ENCODE measurements around the gene NR2F1.
A peak's percentile ranks its signal among the peaks of the same experiment; 100 is the strongest.

NR2F1 gene

DNA sequence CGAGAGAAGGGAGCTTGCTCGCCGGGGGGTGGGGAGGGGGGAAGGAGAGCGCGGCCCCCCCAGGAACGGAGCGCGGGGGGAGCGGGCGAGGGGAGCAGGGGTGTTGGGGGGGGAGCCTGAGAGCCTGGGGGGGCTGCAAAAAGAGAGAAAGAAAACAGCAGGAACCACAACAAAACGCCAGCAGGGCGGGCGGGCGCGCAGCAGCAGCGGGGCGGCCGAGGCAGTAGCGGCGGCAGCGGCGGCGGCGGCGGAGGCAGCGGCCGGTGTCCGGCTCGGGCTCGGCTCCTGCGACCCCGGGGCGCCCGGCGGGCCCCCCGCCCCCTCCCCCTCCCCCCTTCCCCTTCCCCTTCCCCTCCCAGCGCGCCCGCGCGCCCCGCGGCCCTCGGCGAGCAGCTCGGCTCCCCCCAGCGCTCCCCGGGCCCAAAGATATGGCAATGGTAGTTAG lies 1.6 kb downstream of the NR2F1 start:
- no peak for DNase-seq (ENCODE audit: low read depth)
- TF ChIP-seq, protein P1, sequence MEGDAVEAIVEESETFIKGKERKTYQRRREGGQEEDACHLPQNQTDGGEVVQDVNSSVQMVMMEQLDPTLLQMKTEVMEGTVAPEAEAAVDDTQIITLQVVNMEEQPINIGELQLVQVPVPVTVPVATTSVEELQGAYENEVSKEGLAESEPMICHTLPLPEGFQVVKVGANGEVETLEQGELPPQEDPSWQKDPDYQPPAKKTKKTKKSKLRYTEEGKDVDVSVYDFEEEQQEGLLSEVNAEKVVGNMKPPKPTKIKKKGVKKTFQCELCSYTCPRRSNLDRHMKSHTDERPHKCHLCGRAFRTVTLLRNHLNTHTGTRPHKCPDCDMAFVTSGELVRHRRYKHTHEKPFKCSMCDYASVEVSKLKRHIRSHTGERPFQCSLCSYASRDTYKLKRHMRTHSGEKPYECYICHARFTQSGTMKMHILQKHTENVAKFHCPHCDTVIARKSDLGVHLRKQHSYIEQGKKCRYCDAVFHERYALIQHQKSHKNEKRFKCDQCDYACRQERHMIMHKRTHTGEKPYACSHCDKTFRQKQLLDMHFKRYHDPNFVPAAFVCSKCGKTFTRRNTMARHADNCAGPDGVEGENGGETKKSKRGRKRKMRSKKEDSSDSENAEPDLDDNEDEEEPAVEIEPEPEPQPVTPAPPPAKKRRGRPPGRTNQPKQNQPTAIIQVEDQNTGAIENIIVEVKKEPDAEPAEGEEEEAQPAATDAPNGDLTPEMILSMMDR (conservative IDR thresholded peaks at IDR 0.05; ENCODE audit: low read length): no peak

DNA sequence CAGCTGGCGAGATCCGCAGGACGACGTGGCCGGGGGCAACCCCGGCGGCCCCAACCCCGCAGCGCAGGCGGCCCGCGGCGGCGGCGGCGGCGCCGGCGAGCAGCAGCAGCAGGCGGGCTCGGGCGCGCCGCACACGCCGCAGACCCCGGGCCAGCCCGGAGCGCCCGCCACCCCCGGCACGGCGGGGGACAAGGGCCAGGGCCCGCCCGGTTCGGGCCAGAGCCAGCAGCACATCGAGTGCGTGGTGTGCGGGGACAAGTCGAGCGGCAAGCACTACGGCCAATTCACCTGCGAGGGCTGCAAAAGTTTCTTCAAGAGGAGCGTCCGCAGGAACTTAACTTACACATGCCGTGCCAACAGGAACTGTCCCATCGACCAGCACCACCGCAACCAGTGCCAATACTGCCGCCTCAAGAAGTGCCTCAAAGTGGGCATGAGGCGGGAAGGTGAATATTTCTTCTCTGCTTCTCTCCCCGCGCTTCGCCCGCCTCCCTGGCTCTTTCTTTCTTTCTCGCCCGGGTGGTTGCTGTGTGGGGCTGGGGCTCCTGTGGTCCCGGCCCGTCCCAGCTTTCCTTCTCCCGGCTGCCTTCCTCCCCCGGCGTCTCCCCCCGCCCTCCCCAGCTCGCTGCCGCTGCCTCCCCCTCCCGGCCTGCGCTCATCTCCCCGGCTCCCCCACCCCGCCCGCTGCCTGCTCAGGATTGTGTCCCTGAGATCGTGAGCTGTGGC lies 2.2 kb downstream of the NR2F1 start:
- H3K4me3 ChIP-seq (ENCODE audit: low read length): peak overlapping the region; percentile 85
- peak; percentile 33 for DNase-seq (ENCODE audit: low read depth)
- TF ChIP-seq, protein P1 (conservative IDR thresholded peaks at IDR 0.05; ENCODE audit: low read length): no peak

More for the DNA sequence above, 1.6 kb downstream of the NR2F1 start:
- H3K4me3 ChIP-seq (ENCODE audit: low read length): peak overlapping the region; percentile 85

DNA sequence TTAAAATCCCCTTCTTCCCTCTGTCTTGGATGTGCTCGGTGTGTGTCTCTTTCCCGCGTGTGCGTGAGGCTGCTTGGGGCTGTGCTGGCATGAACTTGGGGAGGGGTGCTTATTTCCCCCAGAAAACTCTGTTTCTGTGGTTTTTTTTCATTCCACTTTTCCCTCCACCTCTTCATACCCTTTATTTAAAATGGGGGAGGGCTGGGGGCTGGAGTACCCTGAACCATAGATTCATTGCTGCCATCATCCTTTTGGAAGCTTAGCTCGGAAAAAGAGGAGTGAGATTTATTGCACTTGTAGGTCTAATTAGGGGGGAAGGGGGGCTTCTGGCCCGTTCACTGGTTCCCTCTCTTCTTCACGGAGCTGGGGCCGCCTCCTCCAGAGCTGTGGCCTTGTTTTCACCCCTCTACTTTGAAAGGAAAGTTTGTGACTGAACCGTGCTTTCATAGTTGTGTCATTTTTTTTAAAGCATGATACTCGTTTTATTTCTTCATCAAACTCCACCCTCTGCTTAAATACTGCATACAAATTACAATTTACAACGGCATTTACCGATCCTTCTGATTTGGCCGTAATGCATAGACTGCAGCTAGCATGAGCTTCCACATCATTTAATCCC lies 2.9 kb downstream of the NR2F1 start:
- H3K4me3 ChIP-seq (ENCODE audit: low read length): peak overlapping the region; percentile 85
- TF ChIP-seq, protein P1 (conservative IDR thresholded peaks at IDR 0.05; ENCODE audit: low read length): no peak
- no peak for DNase-seq (ENCODE audit: low read depth)

DNA sequence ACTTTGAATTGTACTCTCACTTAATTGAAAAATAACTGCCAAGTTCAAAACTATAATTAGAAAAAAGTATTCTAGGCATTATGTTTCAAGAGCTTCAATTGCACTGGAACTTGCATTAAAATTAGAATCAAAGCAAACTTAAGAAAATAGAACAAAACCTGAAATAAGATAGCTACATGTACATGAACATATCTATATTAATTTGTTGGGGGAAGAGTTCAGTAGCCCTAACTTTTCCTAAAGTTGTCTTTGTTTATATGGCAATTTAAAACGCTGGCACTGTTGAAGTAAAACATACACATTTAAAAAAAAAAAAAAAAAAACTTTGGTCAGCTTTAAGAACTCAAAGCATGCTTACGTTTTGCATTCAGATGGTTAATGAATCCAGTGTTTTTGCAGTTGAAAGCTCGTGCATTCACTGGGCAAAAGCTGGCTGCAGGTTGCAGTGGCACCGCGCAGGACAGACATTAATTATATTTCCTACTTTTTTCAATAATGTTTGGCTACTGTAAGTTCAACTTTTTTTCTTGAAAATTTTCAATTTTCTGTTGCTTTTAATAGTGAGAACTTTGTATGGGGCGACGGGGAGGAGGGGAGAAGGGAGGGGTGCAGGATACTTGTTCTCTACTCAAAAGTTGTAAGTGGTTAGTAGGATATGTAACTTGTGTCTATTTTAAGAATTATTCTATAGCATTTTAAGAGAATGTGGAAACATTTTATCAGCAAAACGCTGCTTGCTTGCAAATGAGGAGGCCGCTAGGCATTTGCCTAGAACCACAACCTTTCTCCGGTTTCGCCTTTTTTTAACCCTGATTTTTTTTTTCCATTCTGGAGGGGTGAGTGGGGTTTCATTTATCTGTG lies 3.9 kb downstream of the NR2F1 start:
- no peak overlapping the region for H3K4me3 ChIP-seq (ENCODE audit: low read length)
- TF ChIP-seq, protein P1 (conservative IDR thresholded peaks at IDR 0.05; ENCODE audit: low read length): no peak
- DNase-seq (ENCODE audit: low read depth): no peak

DNA sequence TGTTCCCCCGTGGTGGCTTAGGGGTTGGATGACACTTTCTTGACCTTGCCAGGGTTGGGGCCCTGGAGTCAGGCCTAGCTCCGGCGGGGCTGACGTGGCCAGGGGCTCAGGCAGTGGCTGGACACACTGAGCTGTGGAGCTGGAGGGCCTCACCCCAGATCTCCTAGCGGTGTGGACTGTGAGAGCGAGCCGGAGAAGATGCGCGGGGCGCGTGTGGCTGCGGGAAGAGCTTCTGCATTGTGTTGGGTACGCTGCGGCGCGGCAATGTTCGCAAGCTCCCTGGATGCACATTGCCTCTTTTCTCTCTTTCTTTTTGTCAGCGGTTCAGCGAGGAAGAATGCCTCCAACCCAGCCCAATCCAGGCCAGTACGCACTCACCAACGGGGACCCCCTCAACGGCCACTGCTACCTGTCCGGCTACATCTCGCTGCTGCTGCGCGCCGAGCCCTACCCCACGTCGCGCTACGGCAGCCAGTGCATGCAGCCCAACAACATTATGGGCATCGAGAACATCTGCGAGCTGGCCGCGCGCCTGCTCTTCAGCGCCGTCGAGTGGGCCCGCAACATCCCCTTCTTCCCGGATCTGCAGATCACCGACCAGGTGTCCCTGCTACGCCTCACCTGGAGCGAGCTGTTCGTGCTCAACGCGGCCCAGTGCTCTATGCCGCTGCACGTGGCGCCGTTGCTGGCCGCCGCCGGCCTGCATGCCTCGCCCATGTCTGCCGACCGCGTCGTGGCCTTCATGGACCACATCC lies 4.8 kb downstream of the NR2F1 start:
- H3K4me3 ChIP-seq (ENCODE audit: low read length): no peak overlapping the region
- DNase-seq (ENCODE audit: low read depth): no peak
- TF ChIP-seq, protein P1 (conservative IDR thresholded peaks at IDR 0.05; ENCODE audit: low read length): no peak

DNA sequence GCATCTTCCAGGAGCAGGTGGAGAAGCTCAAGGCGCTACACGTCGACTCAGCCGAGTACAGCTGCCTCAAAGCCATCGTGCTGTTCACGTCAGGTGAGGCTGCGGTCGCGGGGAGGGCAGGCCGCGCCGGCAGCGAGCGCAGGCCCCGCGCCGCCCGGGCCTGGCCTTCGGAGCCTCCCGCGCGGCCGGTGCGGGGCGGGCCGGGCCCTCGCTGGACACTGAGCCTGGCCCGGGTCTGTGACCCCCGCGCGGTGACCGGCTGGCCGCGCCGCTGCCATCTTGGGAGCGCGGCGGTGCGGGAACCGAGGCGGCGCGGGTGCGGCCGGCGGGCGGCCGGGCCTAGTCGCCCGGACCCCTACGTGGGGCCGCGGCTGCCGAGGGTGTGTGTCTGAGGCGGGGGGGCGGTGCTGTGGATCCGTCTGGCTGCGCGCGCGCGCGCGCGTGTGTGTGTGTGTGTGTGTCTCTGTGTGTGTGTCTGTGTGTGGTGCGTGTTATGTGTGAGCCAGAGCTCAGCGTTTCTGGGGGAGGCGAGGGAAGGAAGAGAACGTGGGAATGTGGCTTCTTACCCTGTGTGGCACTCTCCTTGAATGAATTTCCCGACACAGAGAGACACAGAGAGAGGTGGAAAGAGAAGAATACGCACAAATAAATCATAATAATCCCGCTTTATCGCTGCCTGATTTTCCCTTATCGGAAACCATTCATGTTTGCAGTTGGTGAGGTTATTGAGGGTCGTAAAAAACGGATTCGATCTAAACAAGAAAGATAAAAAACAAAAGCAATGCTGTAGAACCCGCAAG lies 5.5 kb downstream of the NR2F1 start:
- H3K4me3 ChIP-seq (ENCODE audit: low read length): no peak overlapping the region
- TF ChIP-seq, protein P1 (conservative IDR thresholded peaks at IDR 0.05; ENCODE audit: low read length): no peak
- no peak for DNase-seq (ENCODE audit: low read depth)

All from AG10803 (cell line).